GM18520 (cell line): ENCODE results near the gene LARP4B.

Experiments used
- ATAC-seq: cut with Tn5 transposase; IDR thresholded peaks from one replicate; pipeline ENCODE4 v1.9.1; 2021; ENCODE audit not compliant: unreplicated experiment

The LARP4B gene

DNA sequence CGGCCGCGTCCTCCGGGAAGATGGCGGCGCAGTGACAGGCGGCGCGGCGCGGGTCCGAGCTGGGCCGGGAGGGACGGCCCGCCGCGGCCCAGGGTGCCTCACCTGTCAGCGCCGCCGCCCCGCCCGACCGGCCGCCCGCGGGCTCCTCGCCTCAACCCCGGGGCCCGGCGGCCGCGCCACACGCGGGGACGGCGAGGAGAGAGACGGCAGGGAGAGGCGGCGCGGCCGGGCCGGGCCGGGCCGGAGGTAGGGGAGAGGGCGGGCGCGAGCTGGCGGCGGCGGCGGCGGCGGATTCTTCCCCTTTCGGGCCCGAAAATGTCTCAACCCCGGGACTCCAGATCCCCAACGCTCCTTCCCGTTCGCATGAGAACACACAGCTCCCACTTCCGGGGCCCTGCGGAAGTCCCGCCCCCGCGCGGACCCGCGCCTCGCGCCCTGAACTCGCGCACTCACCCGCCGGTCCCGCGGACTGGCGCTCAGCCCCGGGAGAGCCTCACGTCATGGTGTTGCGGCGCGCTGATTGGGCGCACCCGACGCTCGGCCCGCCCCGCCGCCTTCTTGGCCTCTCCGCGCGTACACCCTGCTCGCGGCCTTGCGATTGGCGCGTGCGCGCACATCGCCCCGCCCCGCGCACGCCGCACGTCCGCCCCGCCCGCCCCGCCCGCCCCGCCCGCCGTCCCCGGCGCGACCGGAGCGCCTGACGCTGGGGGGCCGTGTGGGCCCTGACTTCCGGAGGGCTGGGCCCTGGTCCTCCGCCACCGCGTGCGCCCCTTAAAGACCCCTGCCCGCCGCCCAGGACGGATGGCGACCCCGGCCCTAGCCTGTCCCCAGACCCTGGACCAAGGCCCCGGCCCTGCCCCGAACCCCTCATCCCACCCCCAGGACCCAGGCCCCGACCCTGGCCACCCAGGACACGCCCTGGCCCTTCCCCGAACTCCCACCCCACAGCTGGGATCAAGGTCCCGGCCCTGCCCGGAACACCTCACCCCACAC is at the start of gene LARP4B:
LARP4B (minus strand) TSS at position 380 of the 993 bp plus-strand sequence. CDS start 45,984 bp downstream, outside the sequence.
- ATAC-seq = peak; percentile 96

DNA sequence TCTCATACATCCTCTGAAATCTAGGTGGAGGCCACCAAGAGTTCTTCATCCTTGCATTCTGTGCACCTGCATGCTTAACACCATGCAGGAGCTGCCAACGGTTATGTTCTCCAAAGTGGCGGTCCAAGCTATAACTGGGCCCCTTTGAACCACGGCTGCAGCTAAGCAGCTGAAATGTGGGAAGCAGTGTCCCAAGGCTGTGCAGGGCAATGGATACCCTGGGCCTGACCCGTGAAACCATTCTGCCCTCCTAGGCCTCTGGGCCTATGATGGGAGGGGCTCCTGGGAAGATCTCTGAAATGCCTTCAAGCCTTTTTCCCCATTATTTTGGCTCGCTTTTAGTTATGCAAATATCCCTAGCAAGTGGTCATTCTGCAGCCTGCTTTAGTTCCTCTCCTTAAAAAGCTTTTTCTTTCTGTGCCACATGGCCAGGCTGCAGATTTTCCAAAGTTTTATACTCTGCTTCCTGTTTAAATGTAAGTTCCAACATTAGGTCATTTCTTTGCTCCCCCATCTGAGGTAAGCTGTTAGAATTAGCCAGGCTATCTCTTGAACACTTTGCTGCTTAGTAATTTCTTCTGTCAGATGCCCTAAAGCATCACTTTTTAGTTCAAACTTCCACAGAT is 49.1 kb upstream of the LARP4B start:
- ATAC-seq = no peak

DNA sequence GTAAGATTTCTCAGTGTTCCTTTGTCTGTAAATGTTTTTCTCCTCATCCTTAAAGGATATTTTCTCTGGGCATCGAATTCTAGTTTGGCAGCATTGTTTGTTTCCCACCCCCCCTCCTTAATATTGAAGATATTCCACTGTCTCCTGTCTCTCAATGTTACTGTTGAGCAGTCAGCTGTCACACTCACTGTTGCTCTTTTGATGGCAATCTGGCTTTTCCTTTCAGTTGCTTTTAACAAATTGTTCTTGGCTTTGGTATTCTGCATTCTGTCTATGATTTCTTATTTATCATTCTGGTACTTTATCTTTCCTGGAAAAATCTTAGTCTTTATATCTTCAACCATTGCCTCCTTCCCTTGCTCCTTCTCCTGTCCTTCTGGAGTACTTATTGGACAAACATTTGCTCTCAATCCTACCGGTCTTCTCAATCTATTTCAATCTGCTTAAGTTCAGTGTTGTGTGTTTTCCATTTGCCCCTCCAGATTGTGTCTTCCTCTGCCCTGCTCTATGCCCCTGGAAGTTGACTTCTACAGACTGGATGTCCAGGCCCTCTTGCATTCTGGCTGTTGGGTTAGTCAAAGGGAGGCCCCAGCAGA is 47.4 kb upstream of the LARP4B start:
- no peak for ATAC-seq

DNA sequence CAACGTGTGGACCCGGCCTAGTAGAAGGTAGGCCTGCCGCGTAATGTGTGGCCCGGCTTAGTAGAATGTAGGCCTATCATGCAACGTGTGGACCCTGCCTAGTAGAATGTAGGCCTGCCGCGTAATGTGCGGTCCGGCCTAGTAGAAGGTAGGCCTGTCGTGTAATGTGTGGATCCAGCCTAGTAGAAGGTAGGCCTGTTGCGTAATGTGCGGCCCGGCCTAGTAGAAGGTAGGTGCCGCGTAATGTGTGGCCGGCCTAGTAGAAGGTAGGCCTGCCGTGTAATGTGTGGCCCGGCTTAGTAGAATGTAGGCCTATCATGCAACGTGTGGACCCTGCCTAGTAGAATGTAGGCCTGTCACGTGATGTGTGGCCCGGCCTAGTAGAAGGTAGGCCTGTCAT is 44.8 kb upstream of the LARP4B start:
- ATAC-seq = no peak

DNA sequence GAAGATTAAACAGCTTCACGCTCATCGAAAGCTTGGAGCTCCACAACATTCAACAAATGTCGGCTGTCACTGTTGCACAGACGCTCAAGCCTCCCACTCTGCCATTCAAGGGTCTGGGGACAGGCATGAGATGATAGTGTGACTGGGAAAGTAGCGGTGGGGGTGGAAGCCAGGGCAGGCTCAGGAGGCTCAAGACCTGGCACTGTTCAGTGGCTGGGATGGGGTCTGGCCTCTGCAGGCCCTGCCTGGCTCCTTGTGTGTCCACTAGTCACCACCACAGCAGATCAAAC is 43.2 kb upstream of the LARP4B start:
- no peak for ATAC-seq

DNA sequence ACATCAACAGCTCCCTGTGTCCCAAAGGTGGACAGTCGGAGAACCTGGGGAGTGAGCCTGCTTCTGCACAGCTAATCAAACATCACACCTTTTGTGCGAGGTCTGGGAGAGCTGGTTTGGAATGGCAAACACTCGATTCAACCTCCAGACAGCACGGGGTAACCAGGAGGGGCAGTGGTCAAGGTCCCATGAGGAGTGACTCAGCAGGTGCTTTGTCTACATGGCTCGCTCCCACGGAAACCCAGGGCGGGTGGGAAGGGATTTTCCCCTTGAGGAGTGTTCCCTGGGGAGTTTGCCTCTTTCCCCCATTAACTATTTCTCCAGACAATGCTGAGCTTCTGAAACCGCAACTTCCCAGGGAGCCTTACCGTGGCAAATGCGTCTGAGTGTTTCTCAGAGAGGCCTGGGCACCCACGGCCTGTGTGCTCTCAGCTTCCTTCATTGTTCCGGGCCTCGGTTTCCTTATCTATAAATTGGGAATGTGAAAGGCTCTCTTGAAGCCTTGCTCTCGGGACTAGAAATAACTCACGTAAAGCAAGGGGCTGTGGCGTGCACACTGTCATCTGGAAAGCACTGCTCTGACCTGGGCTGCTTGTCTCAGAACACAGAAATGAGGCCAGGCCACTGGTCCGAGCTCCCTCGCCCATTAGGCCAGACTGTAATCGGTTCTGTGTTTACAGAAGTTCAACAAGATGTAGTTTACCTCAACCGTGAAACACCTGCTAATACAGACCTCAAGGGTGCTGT is 42.7 kb upstream of the LARP4B start:
- no peak for ATAC-seq

DNA sequence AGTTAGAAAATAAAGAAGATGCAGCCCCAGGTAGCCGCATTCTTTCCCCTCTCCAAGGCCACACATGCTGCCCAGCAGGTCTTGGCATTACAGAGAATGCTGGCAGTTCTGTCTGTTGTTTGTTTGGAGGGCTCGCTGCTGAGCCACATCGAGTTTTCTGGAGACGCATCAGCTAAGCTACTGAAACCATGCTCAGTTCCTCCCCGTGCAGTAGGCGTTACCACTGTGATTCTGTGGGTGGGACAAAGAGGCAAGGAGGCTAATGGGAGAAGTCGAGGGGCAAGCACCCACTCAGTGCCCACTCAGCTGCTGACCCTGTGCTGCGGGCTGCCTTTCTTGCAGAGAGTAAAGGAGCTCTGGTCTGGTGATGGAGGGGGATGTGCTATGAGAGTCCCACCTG is 41.3 kb upstream of the LARP4B start:
- ATAC-seq = no peak

DNA sequence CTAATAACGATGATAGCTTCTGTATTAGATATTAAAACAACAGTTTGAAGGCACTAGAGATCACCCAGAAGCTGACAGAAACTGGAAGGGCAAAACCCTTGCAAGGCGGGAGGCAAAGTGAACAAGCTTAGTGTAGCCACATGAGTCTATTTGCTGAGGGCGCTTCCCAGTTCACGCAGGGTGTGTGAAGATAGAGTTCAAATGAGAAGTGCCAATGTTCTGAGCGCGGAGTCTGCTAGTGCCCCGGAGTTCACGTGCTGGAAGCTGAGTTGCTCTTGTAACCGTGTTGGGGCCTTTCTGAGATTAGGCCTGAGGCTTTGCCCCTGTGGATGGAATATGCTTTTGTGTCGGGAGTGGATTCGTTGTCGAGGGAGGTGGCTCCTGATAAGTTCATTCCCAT is 40.1 kb upstream of the LARP4B start:
- no peak for ATAC-seq

DNA sequence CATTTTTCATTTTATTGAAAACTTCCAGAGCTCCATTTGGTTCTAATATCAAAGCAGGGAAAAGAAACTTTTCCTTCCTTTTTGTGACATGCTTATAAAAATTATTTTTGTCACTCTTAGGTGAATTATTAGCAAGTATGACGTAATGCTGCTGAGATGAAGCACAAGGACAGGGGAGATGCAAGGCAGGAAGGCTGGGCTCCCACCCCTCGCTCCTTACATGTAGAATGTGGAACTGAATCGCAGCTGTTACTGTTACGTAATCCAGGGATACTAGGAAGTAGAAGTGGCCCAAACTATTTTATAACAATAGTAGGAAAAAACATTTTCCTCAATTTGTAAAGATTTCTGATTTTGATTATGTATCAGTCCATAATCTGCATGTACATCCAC is 39.6 kb upstream of the LARP4B start:
- no peak for ATAC-seq

DNA sequence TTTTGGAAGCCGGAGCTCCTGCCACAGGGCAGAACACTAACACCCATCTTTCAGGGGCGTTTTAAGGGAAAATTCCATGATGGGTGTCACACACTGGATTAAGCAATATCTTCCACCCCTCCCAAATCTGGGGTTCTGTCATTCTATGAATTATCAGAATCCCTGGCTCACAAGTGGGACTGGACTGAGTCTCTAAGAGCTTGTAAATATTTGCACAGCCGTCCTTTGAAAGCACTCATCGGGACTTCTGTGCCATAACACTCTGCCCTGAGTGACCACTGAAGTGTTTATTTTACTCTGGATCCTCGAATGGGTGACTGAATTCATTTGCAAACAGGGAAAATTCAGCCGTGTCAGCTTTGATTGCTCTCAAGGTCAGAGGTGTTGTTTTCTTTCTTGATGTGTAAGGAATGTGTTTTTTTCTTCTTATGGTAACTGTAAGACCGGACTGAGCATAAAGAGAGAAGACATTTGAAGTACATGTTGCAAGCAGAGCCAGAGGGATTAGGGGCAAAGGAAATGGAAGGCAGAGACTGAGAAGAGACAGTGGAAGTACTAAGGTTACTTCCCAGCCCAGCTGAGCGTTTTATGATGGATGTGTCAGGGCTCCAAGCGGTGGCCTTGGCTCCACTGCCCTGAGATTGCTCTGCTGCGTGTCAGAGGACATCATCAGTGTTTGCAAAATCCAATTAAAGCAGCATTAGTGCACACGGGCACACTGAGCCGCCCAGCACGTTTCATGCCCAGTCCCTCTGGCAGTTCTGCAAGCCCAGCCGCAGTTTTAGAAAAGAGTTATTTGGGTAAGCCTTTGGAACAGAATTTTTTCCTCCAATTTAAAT is 39.0 kb upstream of the LARP4B start:
- ATAC-seq = no peak

DNA sequence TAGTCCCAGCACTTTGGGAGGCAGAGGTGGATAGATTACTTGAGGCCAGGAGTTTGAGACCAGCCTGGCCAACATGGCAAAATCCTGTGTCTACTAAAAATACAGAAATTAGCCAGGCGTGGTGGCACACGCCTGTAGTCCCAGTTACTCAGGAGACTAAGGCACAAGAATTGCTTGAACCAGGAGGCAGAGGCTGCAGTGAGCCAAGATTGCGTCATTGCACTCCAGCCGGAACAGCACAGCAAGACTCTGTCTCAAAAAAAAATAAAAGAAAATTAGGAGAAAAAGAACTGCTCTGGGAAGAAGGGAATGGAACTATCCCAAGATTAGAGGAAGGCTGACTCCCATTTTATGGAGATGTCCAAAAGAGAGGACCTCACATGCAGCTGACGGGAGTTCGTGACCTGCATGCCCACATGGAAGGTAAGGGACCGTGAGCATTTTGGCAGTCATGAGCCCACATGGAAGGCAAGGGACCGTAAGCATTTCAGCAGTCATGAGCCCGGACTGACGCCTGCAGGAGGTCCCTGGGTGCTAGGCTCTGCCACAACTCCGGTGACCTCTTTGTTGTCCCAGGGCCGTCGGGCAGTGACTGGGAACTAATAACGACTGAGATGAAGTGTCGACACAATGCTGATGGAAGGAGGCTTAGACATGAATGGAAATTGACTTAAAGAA is 38.1 kb upstream of the LARP4B start:
- no peak for ATAC-seq

DNA sequence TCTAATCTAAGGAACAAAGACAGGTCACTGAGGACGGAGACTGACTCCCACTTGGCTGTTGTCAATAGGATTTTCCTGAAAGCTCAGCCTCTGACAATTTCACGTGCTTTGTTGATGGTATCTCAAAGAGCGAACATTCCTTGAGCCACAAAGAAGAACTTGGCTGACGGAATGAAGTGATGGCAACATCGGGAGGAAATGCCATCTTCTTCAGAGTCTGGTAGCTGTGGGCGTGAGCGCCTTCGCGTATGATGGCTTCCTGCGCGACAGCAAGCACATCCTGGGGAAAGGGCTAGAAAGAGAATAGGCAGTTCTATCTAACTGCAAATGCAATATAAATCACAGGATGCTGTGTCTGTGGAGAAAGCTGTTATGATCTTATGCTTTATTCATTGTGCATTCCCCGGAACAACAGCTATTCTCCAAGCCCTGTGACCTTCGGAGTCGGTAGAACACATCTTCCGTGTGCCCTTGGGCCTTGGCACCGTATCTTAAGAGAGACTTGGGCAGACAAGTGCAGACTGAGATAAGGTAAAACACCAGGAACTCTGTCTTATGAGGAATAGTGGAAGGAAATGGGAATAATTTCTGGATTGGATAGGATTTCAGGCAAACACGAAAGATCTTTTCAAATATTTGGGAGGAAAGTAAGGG is 37.2 kb upstream of the LARP4B start:
- no peak for ATAC-seq

DNA sequence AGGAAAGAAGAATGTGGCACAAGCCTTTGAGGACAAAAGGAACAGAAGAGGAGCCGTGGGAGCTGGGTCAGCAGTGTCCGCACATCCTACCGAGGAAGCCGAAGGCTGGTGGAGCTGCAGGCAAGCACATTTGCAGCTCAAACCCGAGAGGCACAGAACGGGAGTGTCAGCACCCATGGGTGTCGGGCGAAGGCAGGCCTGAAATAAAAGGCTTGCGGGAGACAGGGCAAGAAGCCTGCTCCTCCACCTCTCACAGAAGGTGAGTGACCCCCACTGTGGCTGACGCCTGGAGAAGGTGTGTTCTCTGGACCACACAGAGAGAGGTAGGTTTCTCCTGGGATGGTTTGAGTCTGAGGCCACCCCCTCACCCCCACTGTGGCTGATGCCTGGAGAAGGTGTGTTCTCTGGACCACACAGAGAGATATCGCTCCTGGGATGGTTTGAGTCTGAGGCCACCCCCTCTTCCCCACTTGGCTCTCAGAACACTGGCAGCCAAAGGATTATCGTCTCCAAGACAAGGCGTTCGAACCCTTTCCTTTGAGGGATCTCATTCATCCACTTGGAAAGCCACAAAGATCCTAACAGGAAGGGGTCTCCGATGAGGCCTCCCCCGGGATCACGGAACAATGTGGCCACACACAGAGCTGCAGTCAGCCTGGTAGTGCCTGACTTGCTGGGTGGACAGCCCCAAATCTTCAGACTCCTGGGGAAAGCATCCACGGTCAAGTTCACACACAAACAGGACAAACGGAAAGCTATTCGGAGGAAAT is 35.1 kb upstream of the LARP4B start:
- ATAC-seq = no peak

DNA sequence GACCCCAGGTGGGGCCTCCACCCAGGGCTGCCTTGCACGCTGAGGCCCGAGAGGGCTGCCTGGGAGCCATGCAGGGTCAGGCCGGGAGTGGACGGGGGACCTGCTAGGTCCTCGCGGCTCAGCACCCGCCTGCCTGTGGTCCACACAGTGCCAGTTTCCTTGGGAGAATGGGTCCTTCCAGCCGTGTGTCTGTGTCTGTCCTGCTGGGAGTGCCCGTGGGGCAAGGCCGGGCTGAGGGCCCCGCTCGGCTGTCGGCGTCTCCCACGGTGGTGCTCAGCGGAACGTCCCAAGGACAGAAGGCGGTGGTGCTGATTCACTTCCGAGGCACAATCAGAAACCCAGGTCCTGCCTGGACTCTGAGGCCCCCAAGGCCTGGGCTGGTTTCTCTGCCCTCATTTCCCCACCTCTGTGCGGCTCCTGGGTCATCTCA is 33.5 kb upstream of the LARP4B start:
- no peak for ATAC-seq

DNA sequence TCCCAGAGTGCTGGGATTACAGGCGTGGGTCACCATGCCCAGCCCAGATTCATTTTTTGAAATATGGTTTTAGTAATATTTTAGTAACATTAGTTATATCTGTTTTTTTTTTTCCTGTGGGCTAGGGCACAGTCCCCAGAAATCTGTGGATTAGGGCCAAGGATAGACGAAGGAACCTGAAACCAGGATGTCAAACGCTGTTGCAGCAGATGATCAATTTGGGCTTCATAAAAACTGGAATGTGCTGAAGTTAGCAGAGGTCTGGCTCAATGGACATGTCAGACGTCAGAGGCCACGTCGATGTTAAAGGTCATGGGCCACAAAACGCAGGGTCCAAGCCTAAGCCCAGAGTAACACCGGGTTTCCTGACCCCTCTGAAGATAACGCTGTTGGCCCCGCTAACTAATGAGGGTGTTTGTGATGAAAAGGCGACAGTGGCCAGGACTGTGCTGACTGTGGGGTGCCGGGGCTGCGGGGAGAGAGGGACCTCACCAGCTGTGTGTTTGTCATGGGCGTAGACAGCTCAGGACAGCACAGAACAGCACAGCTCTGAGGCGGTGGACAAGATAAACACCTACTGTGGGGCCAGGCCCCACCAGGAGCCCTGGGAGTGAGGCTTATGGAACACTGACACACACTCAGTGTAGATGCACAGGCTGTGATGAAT is 32.9 kb upstream of the LARP4B start:
- no peak for ATAC-seq

DNA sequence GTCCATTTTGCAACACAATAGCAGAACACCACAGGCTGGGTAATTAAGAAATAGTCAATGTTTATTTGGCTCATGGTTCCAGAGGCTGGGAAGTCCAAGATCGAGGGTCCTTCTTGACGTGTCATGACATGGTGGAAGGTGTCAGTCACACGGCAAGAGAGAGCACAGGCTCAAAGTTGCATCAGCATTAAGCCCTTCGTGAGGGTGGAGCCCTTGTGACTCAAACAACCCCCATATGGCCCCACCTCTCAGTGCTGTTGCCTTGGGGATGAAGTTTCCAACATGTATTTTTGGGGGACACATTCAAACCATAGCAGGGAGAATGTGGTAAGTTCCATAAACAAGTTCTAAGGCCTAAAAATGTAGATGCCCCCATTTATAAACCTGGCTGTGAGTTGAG is 32.1 kb upstream of the LARP4B start:
- no peak for ATAC-seq

DNA sequence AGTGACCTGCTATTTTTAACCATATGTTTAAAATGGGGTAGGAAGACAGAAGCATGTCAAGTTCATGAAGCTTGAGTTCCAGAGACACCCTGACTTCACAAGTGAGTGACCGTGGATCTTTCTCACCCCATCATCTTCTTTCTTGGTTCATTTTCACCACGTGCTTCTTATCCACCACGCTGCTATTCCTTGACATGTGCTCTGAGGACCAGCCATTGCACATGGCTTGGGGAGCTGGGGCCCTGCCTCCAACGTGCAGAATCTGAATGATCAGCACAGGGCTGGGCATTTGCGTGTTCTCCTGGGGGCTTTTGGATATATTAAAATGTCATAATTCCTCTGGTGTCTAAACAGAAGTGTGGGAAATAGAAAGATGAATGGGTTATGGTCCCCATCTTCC is 31.7 kb upstream of the LARP4B start:
- no peak for ATAC-seq

DNA sequence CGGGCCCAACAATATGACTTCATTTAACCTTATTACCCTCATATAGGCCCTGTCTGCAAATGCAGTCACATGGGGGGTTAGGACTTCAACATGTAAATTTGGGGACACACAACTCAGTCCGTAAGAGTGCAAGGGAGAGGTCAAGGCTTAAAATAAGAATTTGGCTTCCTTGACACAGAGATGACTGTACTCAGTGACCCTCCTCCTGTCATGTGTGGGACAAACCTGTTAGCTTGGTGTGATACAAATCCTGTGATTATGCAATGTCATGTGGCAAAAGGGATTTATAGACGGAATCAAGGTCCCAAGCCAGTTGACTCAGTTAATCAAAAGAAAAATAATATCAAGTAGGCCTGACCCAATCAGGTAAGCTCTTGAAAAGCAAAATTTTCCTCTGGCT is 30.8 kb upstream of the LARP4B start:
- no peak for ATAC-seq
